ENCODE data around the gene RAB3B. TPM values are rescaled to one million over a fixed set of nuclear protein-coding genes. Genes with fewer than 3 reads are reported as not detected.

Gene RAB3B
- total RNA-seq, 1 donor from 2014 or later: not detected

DNA sequence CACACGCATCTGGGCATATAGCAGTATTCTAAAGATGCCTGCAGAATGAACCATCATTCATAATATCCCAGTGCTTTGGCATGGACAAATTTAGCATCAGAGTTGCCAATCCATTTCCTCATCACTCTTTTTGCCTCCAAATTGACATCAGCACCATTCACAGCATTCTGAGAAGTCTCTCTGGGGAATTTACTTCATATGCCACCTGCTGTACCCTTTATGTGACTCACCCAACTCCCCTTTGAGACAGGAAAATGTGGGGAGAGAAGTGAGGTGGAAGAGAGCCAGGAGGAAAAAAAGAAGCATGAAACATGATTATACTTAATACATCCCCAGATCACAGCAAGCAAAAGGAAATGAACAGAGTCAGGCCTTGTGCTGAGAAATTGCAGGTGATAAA lies 37.4 kb downstream of the RAB3B start:
- no peaks in the 10 kb centered on the region for H3K36me3 ChIP-seq
- TF ChIP-seq, protein P1, sequence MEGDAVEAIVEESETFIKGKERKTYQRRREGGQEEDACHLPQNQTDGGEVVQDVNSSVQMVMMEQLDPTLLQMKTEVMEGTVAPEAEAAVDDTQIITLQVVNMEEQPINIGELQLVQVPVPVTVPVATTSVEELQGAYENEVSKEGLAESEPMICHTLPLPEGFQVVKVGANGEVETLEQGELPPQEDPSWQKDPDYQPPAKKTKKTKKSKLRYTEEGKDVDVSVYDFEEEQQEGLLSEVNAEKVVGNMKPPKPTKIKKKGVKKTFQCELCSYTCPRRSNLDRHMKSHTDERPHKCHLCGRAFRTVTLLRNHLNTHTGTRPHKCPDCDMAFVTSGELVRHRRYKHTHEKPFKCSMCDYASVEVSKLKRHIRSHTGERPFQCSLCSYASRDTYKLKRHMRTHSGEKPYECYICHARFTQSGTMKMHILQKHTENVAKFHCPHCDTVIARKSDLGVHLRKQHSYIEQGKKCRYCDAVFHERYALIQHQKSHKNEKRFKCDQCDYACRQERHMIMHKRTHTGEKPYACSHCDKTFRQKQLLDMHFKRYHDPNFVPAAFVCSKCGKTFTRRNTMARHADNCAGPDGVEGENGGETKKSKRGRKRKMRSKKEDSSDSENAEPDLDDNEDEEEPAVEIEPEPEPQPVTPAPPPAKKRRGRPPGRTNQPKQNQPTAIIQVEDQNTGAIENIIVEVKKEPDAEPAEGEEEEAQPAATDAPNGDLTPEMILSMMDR (IDR thresholded peaks at IDR 0.05): no peak

DNA sequence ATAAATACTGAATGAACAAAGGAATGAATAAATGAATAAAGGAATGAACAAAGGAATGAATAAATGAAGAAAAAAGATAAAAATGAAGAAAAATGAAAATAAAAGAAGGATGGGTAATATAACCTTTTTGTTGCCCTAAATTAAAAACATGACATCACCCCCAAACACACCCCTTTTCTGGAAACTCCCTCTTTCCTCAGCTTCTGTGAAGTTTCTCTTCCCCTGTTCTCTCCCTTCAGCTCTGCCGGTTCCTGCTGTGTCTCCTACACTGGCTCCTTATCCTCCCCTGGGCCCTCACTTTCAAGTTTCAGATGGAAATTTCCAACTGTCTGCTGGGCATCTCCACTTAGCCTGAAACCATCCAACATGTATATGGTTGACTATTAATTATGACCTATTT lies 37.9 kb downstream of the RAB3B start:
- Histone ChIP-seq H3K27me3 (no peaks in the 10 kb centered on the region), H3K9me3 (no peaks in the 10 kb centered on the region), H3K4me1 (no peaks in the 10 kb centered on the region), H3K36me3 (no peaks in the 10 kb centered on the region), H3K4me3 (no peak overlapping the region), H3K27ac (no peak overlapping the region)
- no peak for DNase-seq (ENCODE audit: low spot score in 2 of 2)
- intact Hi-C loops (cut with DNase I): no loop called here
- TF ChIP-seq, protein P1 (IDR thresholded peaks at IDR 0.05): no peak

More for the DNA sequence above, 37.4 kb downstream of the RAB3B start:
- no peaks in the 10 kb centered on the region for H3K27me3 ChIP-seq
- no peaks in the 10 kb centered on the region for H3K4me1 ChIP-seq
- H3K9me3 ChIP-seq: no peaks in the 10 kb centered on the region
- no peak for DNase-seq (ENCODE audit: low spot score in 2 of 2)
- intact Hi-C loops (cut with DNase I): no loop called here
- H3K27ac ChIP-seq: no peak overlapping the region
- H3K4me3 ChIP-seq: no peak overlapping the region

DNA sequence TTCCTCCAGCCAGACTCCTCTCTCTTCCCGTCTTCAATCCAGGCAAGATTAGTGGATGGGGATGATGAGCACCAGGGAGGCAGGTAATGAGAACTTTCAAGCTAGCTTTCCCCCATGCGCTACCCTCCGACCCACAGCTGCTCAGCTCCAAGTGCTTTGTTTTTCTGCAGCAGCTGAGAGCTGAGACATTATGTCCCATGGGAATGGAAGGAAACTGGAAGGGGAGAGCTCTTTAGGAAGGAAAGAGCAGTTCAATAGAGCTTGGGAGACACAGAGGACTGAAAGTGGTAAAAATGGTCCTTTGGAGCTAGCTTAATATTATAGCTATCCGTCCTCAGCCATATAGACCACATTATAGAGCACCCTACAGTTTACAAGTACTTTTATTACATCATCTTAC lies 39.8 kb downstream of the RAB3B start:
- H3K27ac ChIP-seq: no peak overlapping the region
- H3K27me3 ChIP-seq: no peaks in the 10 kb centered on the region
- H3K36me3 ChIP-seq: no peaks in the 10 kb centered on the region
- TF ChIP-seq, protein P1 (IDR thresholded peaks at IDR 0.05): no peak
- no peaks in the 10 kb centered on the region for H3K4me1 ChIP-seq
- H3K9me3 ChIP-seq: no peaks in the 10 kb centered on the region
- no peak overlapping the region for H3K4me3 ChIP-seq
- intact Hi-C loops (cut with DNase I): no loop called here
- no peak for DNase-seq (ENCODE audit: low spot score in 2 of 2)

- H3K36me3 ChIP-seq: no peaks in the 10 kb centered on the region
- intact Hi-C loops (cut with DNase I): no loop called here
- DNase-seq (ENCODE audit: low spot score in 2 of 2): no peak
- no peaks in the 10 kb centered on the region for H3K27me3 ChIP-seq
- TF ChIP-seq, protein P1 (IDR thresholded peaks at IDR 0.05): no peak
- H3K4me1 ChIP-seq: no peaks in the 10 kb centered on the region
- H3K27ac ChIP-seq: no peak overlapping the region
- H3K9me3 ChIP-seq: no peaks in the 10 kb centered on the region
- H3K4me3 ChIP-seq: no peak overlapping the region
Measured at GRCh38 chr1:51949014-51949702, 41.3 kb downstream of the RAB3B start.

DNA sequence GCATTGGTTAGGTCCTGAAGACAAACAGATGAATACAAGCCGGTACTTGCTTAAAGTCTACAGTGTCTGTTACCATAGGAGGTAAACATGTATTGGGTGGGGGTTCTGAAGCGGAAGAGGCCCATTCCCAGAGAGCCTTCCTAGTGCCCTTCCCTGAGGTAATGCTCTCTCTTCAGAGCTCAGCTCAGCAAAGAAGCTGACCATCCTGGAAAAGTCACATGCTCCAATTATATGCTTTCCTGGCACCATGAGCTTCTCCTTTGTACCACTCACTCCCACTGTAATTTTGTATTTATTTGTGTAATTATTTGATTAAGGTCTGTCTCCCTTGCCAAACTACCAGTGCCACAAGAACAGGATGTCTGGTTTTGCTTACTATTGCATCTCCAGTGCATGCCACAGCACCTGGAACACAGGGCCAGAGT lies 42.0 kb downstream of the RAB3B start:
- TF ChIP-seq, protein P1 (IDR thresholded peaks at IDR 0.05): no peak
- no peaks in the 10 kb centered on the region for H3K9me3 ChIP-seq

More for the DNA sequence above, 42.0 kb downstream of the RAB3B start:
- no peak for DNase-seq (ENCODE audit: low spot score in 2 of 2)
- Histone ChIP-seq H3K36me3 (no peaks in the 10 kb centered on the region), H3K4me3 (no peak overlapping the region), H3K4me1 (no peaks in the 10 kb centered on the region), H3K27me3 (no peaks in the 10 kb centered on the region), H3K27ac (no peak overlapping the region)
- intact Hi-C loops (cut with DNase I): no loop called here
